ENCODE data around the gene YTHDF1. TPM values are rescaled to one million over a fixed set of nuclear protein-coding genes. Genes with fewer than 3 reads are reported as not detected.

YTHDF1 gene
- total RNA-seq, 1 donor from 2014 or later: 27.7 TPM

- Histone ChIP-seq H3K4me1 (no peaks in the 10 kb centered on the region), H3K9me3 (no peaks in the 10 kb centered on the region), H3K27me3 (no peaks in the 10 kb centered on the region), H3K27ac (no peak overlapping the region), H3K36me3 (no peaks in the 10 kb centered on the region), H3K4me3 (no peak overlapping the region)
- intact Hi-C loops (cut with DNase I): no loop called here
- DNase-seq (ENCODE audit: extremely low spot score in 2 of 2): no peak
- TF ChIP-seq POLR2AphosphoS5 (IDR thresholded peaks at IDR 0.05; ENCODE audit: insufficient read depth in 1 of 2, low read depth in 1 of 2) (no peak), CTCF (IDR thresholded peaks at IDR 0.05) (no peak)
Observed at GRCh38 chr20:63246490-63247288, 30.8 kb upstream of the YTHDF1 start.

DNA sequence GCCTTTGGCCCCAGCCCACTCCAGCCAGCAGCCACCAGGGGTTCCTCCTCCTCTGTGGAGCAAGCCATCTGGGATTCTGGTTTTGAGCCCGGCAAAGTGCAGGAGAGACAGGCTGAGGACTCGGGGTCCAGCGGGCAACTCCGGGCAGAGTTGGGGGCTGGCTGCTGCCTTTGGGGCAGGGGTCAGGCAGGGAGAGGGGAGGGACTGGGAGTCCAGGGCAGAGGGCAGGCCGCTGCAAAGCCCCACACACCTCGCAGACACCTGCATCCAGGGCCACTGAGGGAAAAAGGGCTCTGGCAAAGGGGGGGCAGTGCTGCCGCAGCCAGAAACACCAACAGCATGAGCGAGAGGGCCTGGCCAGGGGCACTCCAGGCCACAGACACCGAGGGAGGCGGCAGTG lies 28.5 kb upstream of the YTHDF1 start:
- H3K9me3 ChIP-seq: no peaks in the 10 kb centered on the region
- no peaks in the 10 kb centered on the region for H3K4me1 ChIP-seq
- no peaks in the 10 kb centered on the region for H3K36me3 ChIP-seq
- H3K4me3 ChIP-seq: no peak overlapping the region
- no peaks in the 10 kb centered on the region for H3K27me3 ChIP-seq
- TF ChIP-seq POLR2AphosphoS5 (IDR thresholded peaks at IDR 0.05; ENCODE audit: insufficient read depth in 1 of 2, low read depth in 1 of 2) (no peak), CTCF (IDR thresholded peaks at IDR 0.05) (no peak), POLR2A (IDR thresholded peaks at IDR 0.05) (no peak)
- intact Hi-C loops (cut with DNase I): no loop called here
- no peak for DNase-seq (ENCODE audit: extremely low spot score in 2 of 2)
- H3K27ac ChIP-seq: no peak overlapping the region

GRCh38 chr20:63243604-63244247 lies 27.8 kb upstream of the YTHDF1 start:
- H3K4me1 ChIP-seq: no peaks in the 10 kb centered on the region
- no peak overlapping the region for H3K4me3 ChIP-seq
- TF ChIP-seq CTCF (IDR thresholded peaks at IDR 0.05) (no peak), POLR2A (IDR thresholded peaks at IDR 0.05) (no peak), POLR2AphosphoS5 (IDR thresholded peaks at IDR 0.05; ENCODE audit: insufficient read depth in 1 of 2, low read depth in 1 of 2) (no peak)
- H3K36me3 ChIP-seq: no peaks in the 10 kb centered on the region
- H3K27me3 ChIP-seq: no peaks in the 10 kb centered on the region
- intact Hi-C loops (cut with DNase I): no loop called here
- no peak for DNase-seq (ENCODE audit: extremely low spot score in 2 of 2)
- H3K9me3 ChIP-seq: no peaks in the 10 kb centered on the region
- H3K27ac ChIP-seq: no peak overlapping the region

GRCh38 chr20:63242736-63243135 lies 26.8 kb upstream of the YTHDF1 start:
- Histone ChIP-seq H3K36me3 (no peaks in the 10 kb centered on the region), H3K27me3 (no peaks in the 10 kb centered on the region), H3K9me3 (no peaks in the 10 kb centered on the region), H3K27ac (no peak overlapping the region), H3K4me1 (no peaks in the 10 kb centered on the region), H3K4me3 (no peak overlapping the region)
- DNase-seq (ENCODE audit: extremely low spot score in 2 of 2): no peak
- TF ChIP-seq POLR2AphosphoS5 (IDR thresholded peaks at IDR 0.05; ENCODE audit: insufficient read depth in 1 of 2, low read depth in 1 of 2) (no peak), POLR2A (IDR thresholded peaks at IDR 0.05) (no peak), CTCF (IDR thresholded peaks at IDR 0.05) (no peak)
- intact Hi-C loops (cut with DNase I): no loop called here

GRCh38 chr20:63241272-63241671 lies 25.3 kb upstream of the YTHDF1 start:
- no peak overlapping the region for H3K27ac ChIP-seq
- H3K9me3 ChIP-seq: no peaks in the 10 kb centered on the region
- no peak for DNase-seq (ENCODE audit: extremely low spot score in 2 of 2)
- H3K27me3 ChIP-seq: no peaks in the 10 kb centered on the region
- no peak overlapping the region for H3K4me3 ChIP-seq
- no peaks in the 10 kb centered on the region for H3K4me1 ChIP-seq
- no peaks in the 10 kb centered on the region for H3K36me3 ChIP-seq
- TF ChIP-seq POLR2A (IDR thresholded peaks at IDR 0.05) (no peak), CTCF (IDR thresholded peaks at IDR 0.05) (no peak), POLR2AphosphoS5 (IDR thresholded peaks at IDR 0.05; ENCODE audit: insufficient read depth in 1 of 2, low read depth in 1 of 2) (no peak)
- intact Hi-C loops (cut with DNase I): no loop called here

All from vagina (tissue), 2 donors.